HG02840 (cell line): ENCODE results near the gene OR52J3.
"Not testable (repeated sequence)": the region's sequence is repeated elsewhere in the genome, so short reads cannot be mapped to it uniquely, and the experiment has no call there.

Experiments
- ATAC-seq: cut with Tn5 transposase; IDR thresholded peaks from one replicate; pipeline ENCODE4 v1.9.1; 2021; ENCODE audit warnings: mild to moderate bottlenecking, moderate library complexity, moderate number of reproducible peaks; ENCODE audit not compliant: unreplicated experiment, low FRiP score

The OR52J3 gene

GRCh38 chr11:5046226-5046625, at the start of gene OR52J3:
TSS of gene OR52J3 (plus strand) at chr11:5046526. CDS start at chr11:5046526, 0 bp downstream.
- no peak for ATAC-seq

GRCh38 chr11:5004424-5005274, 41.7 kb upstream of the OR52J3 start:
- ATAC-seq = no peak

- no peak for ATAC-seq
Observed at GRCh38 chr11:5007561-5007960, 38.8 kb upstream of the OR52J3 start.

GRCh38 chr11:5011254-5011653, 35.1 kb upstream of the OR52J3 start:
- no peak for ATAC-seq

GRCh38 chr11:5013012-5013411, 33.3 kb upstream of the OR52J3 start:
- ATAC-seq = no peak

- ATAC-seq = no peak
Observed at GRCh38 chr11:5021996-5022395, 24.3 kb upstream of the OR52J3 start.

- no peak for ATAC-seq
Observed at GRCh38 chr11:5036669-5037068, 9.7 kb upstream of the OR52J3 start.

GRCh38 chr11:5037926-5038325, 8.4 kb upstream of the OR52J3 start:
- no peak for ATAC-seq

GRCh38 chr11:5038341-5038740, 8.0 kb upstream of the OR52J3 start:
- ATAC-seq = no peak

GRCh38 chr11:5040876-5041275, 5.5 kb upstream of the OR52J3 start:
- no peak for ATAC-seq

- no peak for ATAC-seq
Observed at GRCh38 chr11:5042091-5042490, 4.2 kb upstream of the OR52J3 start.

GRCh38 chr11:5043380-5043779, 2.9 kb upstream of the OR52J3 start:
- ATAC-seq = no peak

- no peak for ATAC-seq
Observed at GRCh38 chr11:5046754-5047330, 516 bp downstream of the OR52J3 start.

GRCh38 chr11:5058679-5059078, 12.4 kb downstream of the OR52J3 start:
- not testable (repeated sequence) for ATAC-seq

- no peak for ATAC-seq
Observed at GRCh38 chr11:5059391-5059790, 13.1 kb downstream of the OR52J3 start, which contains the start of gene OR52E2. TSS of gene OR52E2 (minus strand) at chr11:5059627. CDS start at chr11:5059627, 0 bp downstream.

GRCh38 chr11:5065027-5065426, 18.7 kb downstream of the OR52J3 start:
- ATAC-seq = no peak

- no peak for ATAC-seq
Observed at GRCh38 chr11:5069272-5069671, 22.9 kb downstream of the OR52J3 start, which contains the start of gene OR52E1. TSS of gene OR52E1 (plus strand) at chr11:5069572.

- no peak for ATAC-seq
Observed at GRCh38 chr11:5071799-5072198, 25.5 kb downstream of the OR52J3 start.

GRCh38 chr11:5081405-5081804, 35.1 kb downstream of the OR52J3 start:
- ATAC-seq = no peak

- no peak for ATAC-seq
Observed at GRCh38 chr11:5083602-5084001, 37.3 kb downstream of the OR52J3 start.

GRCh38 chr11:5088556-5088955, 42.2 kb downstream of the OR52J3 start:
- no peak for ATAC-seq

GRCh38 chr11:5090668-5091067, 44.3 kb downstream of the OR52J3 start:
- no peak for ATAC-seq
